GM12873 (cell line): Measurements from ENCODE around the gene ARSA.
A peak's percentile ranks its signal among the peaks of the same experiment; 100 is the strongest.

Experiments
- CTCF ChIP-seq: IDR thresholded peaks from 2 replicates; pipeline ENCODE4 v1.5.1; 2012; ENCODE audit warnings: low read depth, mild to moderate bottlenecking, moderate library complexity, low read length, control low read depth; ENCODE audit not compliant: insufficient read depth; ENCODE audit errors: missing control alignments

The ARSA gene

GRCh38 chr22:50665212-50665611 lies 37.3 kb upstream of the ARSA start:
- no peak for TF ChIP-seq CTCF

- no peak for TF ChIP-seq CTCF
Observed at GRCh38 chr22:50660306-50660705, 32.4 kb upstream of the ARSA start.

DNA sequence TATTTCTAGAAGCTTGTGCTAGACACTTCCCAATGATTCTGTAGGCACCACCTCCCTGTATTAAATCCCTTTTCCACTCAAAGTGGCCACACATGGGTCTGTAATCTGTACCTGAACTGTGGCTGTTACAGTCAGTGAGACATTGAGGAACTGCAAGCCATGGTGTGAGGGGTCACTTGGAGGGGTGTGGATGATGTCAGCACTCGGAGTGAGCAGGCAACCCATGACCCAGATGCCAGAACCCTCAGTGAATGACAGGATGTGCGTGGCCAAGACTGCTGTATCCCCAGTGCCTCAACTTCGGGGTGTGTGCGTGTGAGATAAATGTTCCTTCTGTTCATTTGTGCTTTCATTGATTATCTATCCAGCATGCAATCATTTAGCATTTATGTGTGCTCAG lies 30.0 kb upstream of the ARSA start:
- TF ChIP-seq CTCF = no peak

DNA sequence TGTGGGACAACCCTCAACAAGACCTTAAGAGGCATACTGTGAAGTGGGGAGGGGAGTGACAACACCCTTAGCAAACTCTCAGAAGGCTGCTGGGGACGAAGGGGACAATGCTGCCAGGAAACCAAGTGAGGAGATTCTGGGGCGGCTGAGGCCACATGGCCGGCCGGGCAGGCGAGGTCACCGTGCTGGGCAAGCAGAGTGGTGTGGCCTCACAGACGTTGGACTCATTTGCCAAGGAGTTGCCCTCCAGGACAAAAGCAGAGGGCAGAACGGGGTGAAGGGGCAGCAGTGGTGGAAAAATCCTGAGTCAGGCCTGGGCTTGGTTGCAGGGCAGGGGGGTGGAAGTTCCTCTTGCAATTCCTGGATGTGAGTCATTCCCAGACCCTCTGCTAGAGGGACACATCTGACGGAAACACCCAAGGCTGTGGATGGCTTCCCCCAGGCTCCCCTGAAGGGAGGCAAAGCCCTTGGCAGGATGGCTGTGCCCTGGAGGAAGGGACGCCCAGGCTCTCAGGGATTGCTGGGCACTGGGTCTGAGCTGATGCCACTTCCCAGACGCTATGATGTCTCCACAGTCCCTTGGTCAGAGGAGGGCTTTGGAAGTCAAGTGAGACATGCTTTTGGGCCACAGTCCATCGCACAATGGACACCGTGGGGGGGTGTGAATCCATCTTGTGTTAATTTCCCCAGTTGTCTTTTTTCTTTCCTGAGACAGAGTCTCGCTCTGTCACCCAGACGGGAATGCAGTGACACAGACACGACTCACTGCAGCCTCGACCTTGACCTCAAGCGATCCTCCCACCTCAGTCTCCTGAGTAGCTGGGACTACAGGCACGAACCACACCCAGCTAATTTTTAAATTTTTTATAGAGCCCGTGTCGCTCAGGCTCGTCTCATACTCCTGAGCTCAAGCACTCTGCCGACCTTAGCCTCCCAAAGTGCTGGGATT lies 28.4 kb upstream of the ARSA start:
- no peak for TF ChIP-seq CTCF

DNA sequence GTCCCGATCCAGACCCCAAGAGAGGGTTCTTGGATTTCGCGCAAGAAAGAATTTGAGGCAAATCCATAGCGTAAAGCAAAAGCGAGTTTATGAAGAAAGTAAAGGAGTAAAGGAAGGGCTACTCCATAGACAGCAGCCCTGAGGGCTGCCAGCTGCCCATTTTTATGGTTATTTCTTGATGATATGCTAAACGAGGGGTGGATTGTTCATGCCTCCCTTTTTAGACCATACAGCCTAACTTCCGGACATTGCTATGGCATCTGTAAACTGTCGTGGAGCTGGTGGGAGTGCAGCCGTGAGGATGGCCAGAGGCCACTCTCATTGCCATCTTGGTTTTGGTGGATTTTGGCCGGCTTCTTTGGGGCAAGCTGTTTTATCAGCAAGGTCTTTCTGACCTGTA lies 25.3 kb upstream of the ARSA start:
- no peak for TF ChIP-seq CTCF

DNA sequence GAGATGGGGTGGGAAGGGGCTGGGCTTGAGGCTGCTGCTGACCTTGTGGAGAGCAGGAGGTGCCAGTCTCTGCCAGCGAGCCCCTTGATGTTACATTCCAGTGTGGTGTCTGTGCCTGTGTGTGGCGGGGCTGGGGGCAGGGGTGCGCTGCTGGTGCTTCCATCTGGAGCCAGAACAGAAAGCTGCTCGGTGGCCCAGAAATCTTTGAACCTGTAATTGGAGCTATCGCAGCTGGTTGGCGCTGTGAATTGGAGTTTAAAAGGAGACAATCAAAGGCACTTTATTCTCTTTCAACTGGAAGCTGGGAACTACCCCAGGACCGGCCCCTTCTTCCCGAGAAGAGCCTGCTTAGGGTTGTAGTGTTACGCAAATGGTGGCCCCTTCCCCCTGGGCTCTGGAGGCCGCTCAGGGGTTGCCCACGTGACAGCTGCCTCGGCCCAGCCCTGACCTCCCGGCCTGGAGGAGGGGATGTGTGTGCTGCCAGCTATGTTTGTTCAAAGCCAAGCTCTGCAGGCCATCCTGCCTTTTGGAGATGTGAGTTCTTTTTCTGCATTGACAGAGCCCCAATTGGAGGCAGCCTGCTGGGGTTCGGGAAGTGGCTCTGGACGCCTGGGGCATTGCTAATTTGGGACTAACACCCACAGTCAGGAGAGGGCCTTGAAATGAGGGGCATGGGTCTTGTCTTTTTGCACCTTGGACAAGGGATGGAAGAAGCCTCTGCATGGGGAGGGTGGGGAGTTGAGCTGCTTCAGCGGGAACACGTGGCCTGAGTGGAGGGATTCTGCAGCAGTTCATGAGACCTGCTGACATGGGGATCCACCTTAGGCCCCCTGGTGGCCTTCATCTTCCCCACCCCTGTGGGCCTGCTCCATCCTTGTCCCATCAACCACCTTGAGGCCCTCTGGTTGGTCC lies 14.0 kb upstream of the ARSA start:
- peak; percentile 29 for TF ChIP-seq CTCF
